HCT116 (cell line): ENCODE measurements around the gene ILRUN. TPM values are rescaled to one million over a fixed set of nuclear protein-coding genes. Genes with fewer than 3 reads are reported as not detected.
A peak's percentile ranks its signal among the peaks of the same experiment; 100 is the strongest.

ENCODE experiments used
- ATAC-seq: fragments of 200-7000 bp; cut with Tn5 transposase; 2 replicates; pipeline ENCODE4 v1.9.1; 2020; ENCODE audit warnings: mild to moderate bottlenecking, moderate library complexity
- BruUV-seq: library from RNA; stranded (reverse); fragments of 400-500 nt; replicated peaks from 2 replicates; lab custom pipeline; 2021; lab: Mats Ljungman, UMichigan
- CTCF ChIA-PET: fragments of 300-600 bp; sonication (Branson Sonifier 250); formaldehyde crosslinking; loops from one replicate; lab custom pipeline; 2021; ENCODE audit warnings: antibody characterized with exemption; lab: Charles Lee
- POLR2A ChIA-PET: fragments of 300-600, 350-600 bp; sonication (Branson Sonifier 250); formaldehyde crosslinking; loops from one replicate; lab custom pipeline; 2021; ENCODE audit warnings: antibody characterized with exemption; lab: Charles Lee
- RAD21 ChIA-PET, 2 experiments: fragments of 300-600 bp; sonication (Branson Sonifier 250); formaldehyde crosslinking; loops; one replicate each; lab custom pipeline; 2023; ENCODE audit warnings: low total read pairs in 2 of 2; ENCODE audit not compliant: uncharacterized antibody in 2 of 2, unreplicated experiment in 2 of 2, low non-redundant PET in 1 of 2; lab: Charles Lee
- DNase-seq: peaks from one replicate; pipeline ENCODE4 v3.0.0-alpha.2; 2010; ENCODE audit warnings: low read depth, low spot score
- H2AFZ ChIP-seq: fragments of 200-600 bp; shearing (Covaris generic), sonication (generic); 2 replicates; pipeline ENCODE4 v1.6.1; 2017; ENCODE audit warnings: low read depth, mixed run types, mixed read lengths, antibody characterized with exemption, low read length; ENCODE audit not compliant: poor library complexity, severe bottlenecking
- H3K27ac ChIP-seq: 2 replicates; pipeline ENCODE4 v1.5.1; 2012; ENCODE audit warnings: low read depth, low read length
- H3K27me3 ChIP-seq: fragments of 200-600 bp; sonication (generic); 2 replicates; pipeline ENCODE4 v1.6.1; 2016; ENCODE audit warnings: mixed run types, low read length, mixed read lengths; ENCODE audit not compliant: insufficient read depth
- H3K36me3 ChIP-seq, 2 experiments: fragments of 200-500 bp in 1 of 2; fragments of 200-600 bp in 1 of 2; sonication (Bioruptor generic) in 1 of 2; sonication (generic) in 1 of 2; 2 replicates each; pipeline versions ENCODE4 v1.5.1 to v1.6.1; 2014 to 2016; ENCODE audit warnings: low read length in 2 of 2, inconsistent platforms in 1 of 2, mixed read lengths in 1 of 2, mixed run types in 1 of 2; ENCODE audit not compliant: insufficient read depth in 2 of 2, control insufficient read depth in 1 of 2
- H3K4me1 ChIP-seq, 2 experiments: fragments of 200-600 bp in 1 of 2; sonication (generic) in 1 of 2; 2 replicates each; pipeline versions ENCODE4 v1.5.1 to v1.6.1; 2012 to 2017; ENCODE audit warnings: low read length in 2 of 2, inconsistent platforms in 1 of 2, mild to moderate bottlenecking in 1 of 2, mixed read lengths in 1 of 2, mixed run types in 1 of 2, moderate library complexity in 1 of 2; ENCODE audit not compliant: insufficient read depth in 2 of 2, control insufficient read depth in 1 of 2
- H3K4me2 ChIP-seq: fragments of 200-600 bp; sonication (generic); 2 replicates; pipeline ENCODE4 v1.6.1; 2017; ENCODE audit warnings: mixed run types, low read length, mixed read lengths
- H3K4me3 ChIP-seq, 2 experiments: fragments of 200-600 bp in 1 of 2; sonication (generic) in 1 of 2; replicated peaks in 1 of 2; 2 replicates each; pipeline ENCODE4 v1.5.1; 2011 to 2016; ENCODE audit warnings: low read length in 2 of 2, control low read depth in 1 of 2, low read depth in 1 of 2, mild to moderate bottlenecking in 1 of 2, mixed read lengths in 1 of 2, mixed run types in 1 of 2
- H3K79me2 ChIP-seq: fragments of 200-600 bp; sonication (generic); 2 replicates; pipeline ENCODE4 v1.6.1; 2017; ENCODE audit warnings: mild to moderate bottlenecking, mixed run types, low read length, moderate library complexity, mixed read lengths; ENCODE audit not compliant: insufficient read depth
- H3K9ac ChIP-seq: fragments of 200-600 bp; sonication (generic); 2 replicates; pipeline ENCODE4 v1.6.1; 2016; ENCODE audit warnings: low read length, mixed read lengths
- H3K9me2 ChIP-seq: fragments of 200-600 bp; sonication (generic), shearing (Covaris generic); 2 replicates; pipeline ENCODE4 v1.6.1; 2017; ENCODE audit warnings: mixed run types, mild to moderate bottlenecking, moderate library complexity; ENCODE audit not compliant: insufficient read depth
- H3K9me3 ChIP-seq, 2 experiments: fragments of 200-500 bp in 1 of 2; fragments of 200-600 bp in 1 of 2; sonication (Bioruptor generic) in 1 of 2; sonication (generic) in 1 of 2; 2 replicates each; pipeline ENCODE4 v1.6.1; 2014 to 2017; ENCODE audit warnings: low read length in 2 of 2, mixed read lengths in 2 of 2, inconsistent platforms in 1 of 2, low read depth in 1 of 2, mild to moderate bottlenecking in 1 of 2, mixed run types in 1 of 2, moderate library complexity in 1 of 2; ENCODE audit not compliant: control insufficient read depth in 1 of 2, insufficient read depth in 1 of 2
- H4K20me1 ChIP-seq: fragments of 200-600 bp; sonication (generic), shearing (Covaris generic); 2 replicates; pipeline ENCODE4 v1.6.1; 2017; ENCODE audit warnings: mixed run types, mild to moderate bottlenecking, moderate library complexity; ENCODE audit not compliant: insufficient read depth
- CBX3 ChIP-seq: IDR thresholded peaks from 2 replicates; pipeline ENCODE4 v1.6.1; 2012; ENCODE audit warnings: low read depth
- CEBPB ChIP-seq: IDR thresholded peaks from 2 replicates; pipeline ENCODE4 v1.6.1; 2012; ENCODE audit warnings: low read depth
- EGR1 ChIP-seq: IDR thresholded peaks from 2 replicates; pipeline ENCODE4 v1.6.1; 2012; ENCODE audit warnings: low read depth
- ELF1 ChIP-seq: IDR thresholded peaks from 2 replicates; pipeline ENCODE4 v1.6.1; 2012; ENCODE audit warnings: low read depth, borderline replicate concordance
- EZH2 ChIP-seq: fragments of 200-600 bp; sonication (generic); IDR thresholded peaks from 2 replicates; pipeline ENCODE4 v1.6.1; 2017; ENCODE audit warnings: antibody characterized with exemption, mixed run types
- EZH2phosphoT487 ChIP-seq: fragments of 200-600 bp; IDR thresholded peaks from 2 replicates; pipeline ENCODE4 v1.6.1; 2018; ENCODE audit warnings: antibody characterized with exemption, borderline replicate concordance
- FOSL1 ChIP-seq: IDR thresholded peaks from 2 replicates; pipeline ENCODE4 v1.6.1; 2012; ENCODE audit warnings: low read depth
- JUND ChIP-seq: IDR thresholded peaks from 2 replicates; pipeline ENCODE4 v1.6.1; 2012
- POLR2A ChIP-seq: IDR thresholded peaks from 2 replicates; pipeline ENCODE4 v1.7.0; 2011; ENCODE audit warnings: borderline replicate concordance; ENCODE audit not compliant: insufficient read depth, insufficient read length; ENCODE audit errors: extremely low read depth
- POLR2AphosphoS5 ChIP-seq: IDR thresholded peaks from 2 replicates; pipeline ENCODE4 v1.6.1; 2011; ENCODE audit warnings: mild to moderate bottlenecking, low read depth, low read length, moderate library complexity
- RAD21 ChIP-seq: IDR thresholded peaks from 2 replicates; pipeline ENCODE4 v1.6.1; 2012; ENCODE audit warnings: low read depth, mild to moderate bottlenecking
- SIN3A ChIP-seq: IDR thresholded peaks from 2 replicates; pipeline ENCODE4 v1.6.1; 2012; ENCODE audit warnings: low read depth
- YY1 ChIP-seq: IDR thresholded peaks from 2 replicates; pipeline ENCODE4 v1.6.1; 2011; ENCODE audit warnings: low read length, low read depth, moderate library complexity, mild to moderate bottlenecking; ENCODE audit not compliant: insufficient replicate concordance; ENCODE audit errors: extremely low read depth
- ZFX ChIP-seq: fragments of 450-650 bp; IDR thresholded peaks from 2 replicates; pipeline ENCODE4 v1.6.1; 2017
- intact Hi-C: fragments of 100-400 bp; cut with micrococcal nuclease; formaldehyde crosslinking; loops from 2 replicates; pipeline ENCODE4 v1.10.0; 2022
- total RNA-seq: library from RNA; stranded (reverse); gene quantifications from one replicate; pipeline ENCODE4 v1.2.1, GENCODE V29; 2021; ENCODE audit not compliant: unreplicated experiment
- TF ChIP-seq, protein P1 (sequence below), 3 experiments: fragments of 200-600 bp in 1 of 3; sonication (generic) in 1 of 3; IDR thresholded peaks in 2 of 3; conservative IDR thresholded peaks in 1 of 3; 2 replicates each; pipeline ENCODE4 v1.5.1; 2012 to 2017; ENCODE audit warnings: low read depth in 2 of 3, low read length in 2 of 3, antibody characterized with exemption in 1 of 3, borderline replicate concordance in 1 of 3, control low read depth in 1 of 3, mild to moderate bottlenecking in 1 of 3, mixed read lengths in 1 of 3, mixed run types in 1 of 3, moderate library complexity in 1 of 3; ENCODE audit not compliant: insufficient read depth in 1 of 3
- TF ChIP-seq, protein P2 (sequence below): IDR thresholded peaks from 2 replicates; pipeline ENCODE4 v1.6.1; 2012
- TF ChIP-seq, protein P3 (sequence below): IDR thresholded peaks from 2 replicates; pipeline ENCODE4 v1.6.1; 2012

Gene ILRUN
- total RNA-seq, 1 experiment from 2014 or later: 51.9 TPM

DNA sequence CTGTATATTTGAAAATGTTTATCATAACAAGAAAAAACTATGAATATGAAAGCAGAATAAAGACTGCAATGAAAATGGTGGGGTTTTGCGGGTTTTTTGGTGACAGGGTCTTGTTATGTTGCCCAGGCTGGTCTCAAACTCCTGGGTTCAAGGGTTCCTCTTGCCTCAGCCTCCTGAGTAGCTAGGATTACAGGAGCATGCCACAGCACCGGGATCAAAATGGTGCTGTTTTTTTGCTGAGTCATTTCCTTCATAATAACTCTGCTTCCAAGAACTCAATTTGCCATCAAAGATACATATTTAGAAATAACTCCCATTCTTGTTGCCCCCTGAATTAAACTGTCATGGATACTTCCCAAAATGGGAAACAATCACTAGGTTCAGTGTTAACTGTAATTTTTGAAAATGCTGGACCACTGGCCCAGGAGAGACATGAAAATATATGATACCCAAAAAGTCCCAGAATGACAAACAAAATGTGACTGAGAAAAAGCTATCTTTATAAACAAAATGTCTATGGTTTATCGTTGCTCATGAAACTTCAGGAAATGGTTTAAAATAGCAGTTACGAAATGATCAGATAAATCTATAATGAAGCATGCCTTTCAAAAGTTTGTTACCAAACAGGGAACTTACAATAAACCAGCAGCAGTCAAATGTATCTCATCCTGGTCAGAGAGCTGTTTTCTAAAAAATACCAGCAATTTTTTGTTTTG is 32.2 kb downstream of the ILRUN start:
- Histone ChIP-seq H3K9me2 (no peaks in the 10 kb centered on the region), H3K4me3 (no peak overlapping the region), H3K4me1 (peaks cover 12 to 43% of the 10 kb centered on the region in 2 experiments)
- POLR2A ChIA-PET: no interaction called here
- BruUV-seq: no TSS peak
- CTCF ChIA-PET: interaction anchor here (0.6 kb wide), 1 partner anchor 10 kb away, joined by 3 read pairs; no protein-coding TSS in a partner anchor
- TF ChIP-seq JUND (no peak), EGR1 (no peak)
- TF ChIP-seq, all 23 proteins: peak for 0
- no peaks in the 10 kb centered on the region for H3K9me3 ChIP-seq
- H3K27me3 ChIP-seq: no peaks in the 10 kb centered on the region
- no peaks in the 10 kb centered on the region for H3K36me3 ChIP-seq
- H2AFZ ChIP-seq: no peak overlapping the region
- peak overlapping the region; percentile 17 for H3K4me2 ChIP-seq
- DNase-seq (no peak), ATAC-seq (no peak)
- no peaks in the 10 kb centered on the region for H4K20me1 ChIP-seq
- peaks cover 95% of the 10 kb centered on the region for H3K79me2 ChIP-seq
- no peak overlapping the region; the same call in 1 of the 2 replicates for H3K9ac ChIP-seq
- RAD21 ChIA-PET: no interaction called here
- intact Hi-C loops: no loop called here
- peak overlapping the region; percentile 32; the same call in 1 of the 2 replicates for H3K27ac ChIP-seq

DNA sequence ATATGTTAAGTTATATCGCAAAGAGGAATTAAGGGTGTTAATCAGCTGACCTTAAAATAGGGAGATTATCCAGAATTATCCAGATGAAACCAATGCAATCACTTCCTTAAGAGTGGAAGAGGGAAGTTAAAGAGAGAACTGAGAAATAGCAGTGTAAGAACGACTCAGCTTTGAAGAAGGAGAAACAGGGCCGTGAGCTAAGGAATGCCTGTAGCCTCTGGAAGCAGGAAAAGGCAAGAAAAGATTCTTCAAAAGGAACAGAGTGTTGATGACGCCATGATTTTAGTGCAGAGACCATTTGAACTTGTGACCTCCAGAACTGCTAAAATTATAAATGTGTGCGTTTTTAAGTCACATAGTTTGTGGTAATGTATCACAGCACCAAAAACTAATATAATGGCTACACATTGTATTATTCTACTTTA is 32.7 kb downstream of the ILRUN start:
- no peak for DNase-seq
- ChIA-PET RAD21 (no interaction called here), CTCF (no interaction called here), POLR2A (no interaction called here)
- Histone ChIP-seq H4K20me1 (no peaks in the 10 kb centered on the region), H3K9ac (no peak overlapping the region), H2AFZ (no peak overlapping the region), H3K36me3 (no peaks in the 10 kb centered on the region), H3K4me3 (no peak overlapping the region), H3K27me3 (no peaks in the 10 kb centered on the region), H3K4me1 (peaks cover 17 to 48% of the 10 kb centered on the region in 2 experiments), H3K9me3 (no peaks in the 10 kb centered on the region), H3K79me2 (peaks cover 95% of the 10 kb centered on the region), H3K27ac (peak overlapping the region; percentile 32; the same call in 1 of the 2 replicates), H3K9me2 (no peaks in the 10 kb centered on the region), H3K4me2 (peak overlapping the region; percentile 17; the same call in 1 of the 2 replicates)
- ATAC-seq: no peak
- no peak for TF ChIP-seq EGR1
- no peak for TF ChIP-seq POLR2AphosphoS5
- TF ChIP-seq, protein P1, sequence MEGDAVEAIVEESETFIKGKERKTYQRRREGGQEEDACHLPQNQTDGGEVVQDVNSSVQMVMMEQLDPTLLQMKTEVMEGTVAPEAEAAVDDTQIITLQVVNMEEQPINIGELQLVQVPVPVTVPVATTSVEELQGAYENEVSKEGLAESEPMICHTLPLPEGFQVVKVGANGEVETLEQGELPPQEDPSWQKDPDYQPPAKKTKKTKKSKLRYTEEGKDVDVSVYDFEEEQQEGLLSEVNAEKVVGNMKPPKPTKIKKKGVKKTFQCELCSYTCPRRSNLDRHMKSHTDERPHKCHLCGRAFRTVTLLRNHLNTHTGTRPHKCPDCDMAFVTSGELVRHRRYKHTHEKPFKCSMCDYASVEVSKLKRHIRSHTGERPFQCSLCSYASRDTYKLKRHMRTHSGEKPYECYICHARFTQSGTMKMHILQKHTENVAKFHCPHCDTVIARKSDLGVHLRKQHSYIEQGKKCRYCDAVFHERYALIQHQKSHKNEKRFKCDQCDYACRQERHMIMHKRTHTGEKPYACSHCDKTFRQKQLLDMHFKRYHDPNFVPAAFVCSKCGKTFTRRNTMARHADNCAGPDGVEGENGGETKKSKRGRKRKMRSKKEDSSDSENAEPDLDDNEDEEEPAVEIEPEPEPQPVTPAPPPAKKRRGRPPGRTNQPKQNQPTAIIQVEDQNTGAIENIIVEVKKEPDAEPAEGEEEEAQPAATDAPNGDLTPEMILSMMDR (IDR thresholded peaks at IDR 0.05 in 2 of 3, conservative IDR thresholded peaks at IDR 0.05 in 1 of 3; ENCODE audit: borderline replicate concordance in 1 of 3, insufficient read depth in 1 of 3, low read depth in 2 of 3, low read length in 2 of 3): no peak
- no peak for TF ChIP-seq EZH2phosphoT487
- no peak for TF ChIP-seq CEBPB
- no peak for TF ChIP-seq YY1
- TF ChIP-seq CBX3: no peak
- TF ChIP-seq, protein P2, sequence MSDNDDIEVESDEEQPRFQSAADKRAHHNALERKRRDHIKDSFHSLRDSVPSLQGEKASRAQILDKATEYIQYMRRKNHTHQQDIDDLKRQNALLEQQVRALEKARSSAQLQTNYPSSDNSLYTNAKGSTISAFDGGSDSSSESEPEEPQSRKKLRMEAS: no peak
- TF ChIP-seq ELF1: no peak
- TF ChIP-seq, protein P3, sequence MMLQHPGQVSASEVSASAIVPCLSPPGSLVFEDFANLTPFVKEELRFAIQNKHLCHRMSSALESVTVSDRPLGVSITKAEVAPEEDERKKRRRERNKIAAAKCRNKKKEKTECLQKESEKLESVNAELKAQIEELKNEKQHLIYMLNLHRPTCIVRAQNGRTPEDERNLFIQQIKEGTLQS: no peak
- TF ChIP-seq EZH2: no peak
- no peak for TF ChIP-seq SIN3A
- TF ChIP-seq ZFX: no peak
- TF ChIP-seq RAD21: no peak
- no peak for TF ChIP-seq POLR2A
- TF ChIP-seq JUND: no peak
- no peak for TF ChIP-seq FOSL1
- intact Hi-C loops: no loop called here
- no TSS peak for BruUV-seq
